ENCODE results near the gene MIB1.
"Not testable (repeated sequence)": the region's sequence is repeated elsewhere in the genome, so short reads cannot be mapped to it uniquely, and the experiment has no call there.

Gene MIB1

GRCh38 chr18:21745231-21745630, 4.6 kb downstream of the MIB1 start:
- no peak for DNase-seq

GRCh38 chr18:21747268-21747667, 6.7 kb downstream of the MIB1 start:
- DNase-seq = no peak

- DNase-seq = no peak
These were observed 7.4 kb downstream of the MIB1 start for GRCh38 chr18:21747764-21748693.

GRCh38 chr18:21757833-21758232, 17.2 kb downstream of the MIB1 start:
- no peak for DNase-seq

- DNase-seq = no peak
These were observed 19.2 kb downstream of the MIB1 start for GRCh38 chr18:21759836-21760235.

- no peak for DNase-seq
These were observed 19.7 kb downstream of the MIB1 start for GRCh38 chr18:21760321-21760720.

GRCh38 chr18:21761471-21762115, 21.0 kb downstream of the MIB1 start:
- DNase-seq = no peak

- DNase-seq = no peak
These were observed 21.7 kb downstream of the MIB1 start for GRCh38 chr18:21762181-21762772.

GRCh38 chr18:21763846-21764646, 23.5 kb downstream of the MIB1 start:
- no peak for DNase-seq

- DNase-seq = no peak
These were observed 28.6 kb downstream of the MIB1 start for GRCh38 chr18:21769206-21769605.

GRCh38 chr18:21774722-21775121, 34.1 kb downstream of the MIB1 start:
- no peak for DNase-seq

- DNase-seq = no peak
These were observed 37.2 kb downstream of the MIB1 start for GRCh38 chr18:21777814-21778213.

- no peak for DNase-seq
These were observed 45.9 kb downstream of the MIB1 start for GRCh38 chr18:21786526-21786925.

- DNase-seq = not testable (repeated sequence)
These were observed 55.5 kb downstream of the MIB1 start for GRCh38 chr18:21796089-21796488.

- no peak for DNase-seq
These were observed 57.5 kb downstream of the MIB1 start for GRCh38 chr18:21798126-21798525.

- no peak for DNase-seq
These were observed 59.1 kb downstream of the MIB1 start for GRCh38 chr18:21799721-21800120.

- no peak for DNase-seq
These were observed 62.9 kb downstream of the MIB1 start for GRCh38 chr18:21803495-21803894.

GRCh38 chr18:21805771-21806366, 65.3 kb downstream of the MIB1 start:
- no peak for DNase-seq

- no peak for DNase-seq
These were observed 67.6 kb downstream of the MIB1 start for GRCh38 chr18:21808185-21808584.

- no peak for DNase-seq
These were observed 69.1 kb downstream of the MIB1 start for GRCh38 chr18:21809725-21810124.

GRCh38 chr18:21815101-21815500, 74.5 kb downstream of the MIB1 start:
- DNase-seq = no peak

- no peak for DNase-seq
These were observed 79.6 kb downstream of the MIB1 start for GRCh38 chr18:21820033-21820810.
